A549 (cell line): ENCODE data around the gene AMOTL1. TPM values are rescaled to one million over a fixed set of nuclear protein-coding genes. Genes with fewer than 3 reads are reported as not detected.

Experiments
- ATAC-seq, 2 experiments: fragments of 200-7000 bp in 1 of 2; fragments of >200 bp in 1 of 2; cut with Nextera tagmentation in 1 of 2; cut with Tn5 transposase in 1 of 2; 3 replicates each; pipeline versions ENCODE4 v1.8.0 to v1.9.1; 2018 to 2020; ENCODE audit warnings: mild to moderate bottlenecking in 1 of 2, moderate library complexity in 1 of 2
- CTCF ChIA-PET: fragments of 300-600 bp; sonication (Branson Sonifier 250); formaldehyde crosslinking; extraction: SDS; loops from one replicate; lab custom pipeline; 2021; ENCODE audit warnings: antibody characterized with exemption, inconsistent platforms; lab: Yijun Ruan, JAX
- POLR2A ChIA-PET: fragments of 350-600 bp; formaldehyde crosslinking; extraction: SDS; loops from one replicate; lab custom pipeline; 2021; ENCODE audit warnings: antibody characterized with exemption, inconsistent platforms; lab: Yijun Ruan, JAX
- DNase-seq, 2 experiments: peaks; one replicate each; pipeline versions ENCODE4 v3.0.0 to v3.0.0-alpha.2; 2011 to 2016; ENCODE audit warnings: low read depth in 1 of 2, low spot score in 1 of 2
- FAIRE-seq: peaks from 2 replicates; lab custom pipeline; 2011; peaks lifted over from hg19 to GRCh38; lab: Jason Lieb, UNC
- H3K27ac ChIP-seq, 2 experiments: fragments of >200 bp; sonication (Bioruptor Twin); formaldehyde crosslinking; 3 replicates each; pipeline ENCODE4 v1.5.1; 2016 to 2017
- H3K4me1 ChIP-seq: fragments of >200 bp; sonication (Bioruptor Twin); formaldehyde crosslinking; 3 replicates; pipeline ENCODE4 v1.6.1; 2016
- H3K4me2 ChIP-seq: fragments of >200 bp; sonication (Bioruptor Twin); formaldehyde crosslinking; 3 replicates; pipeline ENCODE4 v1.6.1; 2016
- H3K4me3 ChIP-seq: fragments of >200 bp; sonication (Bioruptor Twin); formaldehyde crosslinking; 3 replicates; pipeline ENCODE4 v1.5.1; 2016
- H3K9me3 ChIP-seq: fragments of >200 bp; sonication (Bioruptor Twin); formaldehyde crosslinking; 3 replicates; pipeline ENCODE4 v1.6.1; 2016
- BHLHE40 ChIP-seq: IDR thresholded peaks from 2 replicates; pipeline ENCODE4 v1.6.1; 2012; ENCODE audit warnings: low read depth, low read length, inconsistent platforms
- CBX2 ChIP-seq: fragments of 200-600 bp; sonication (generic); IDR thresholded peaks from 2 replicates; pipeline ENCODE4 v1.6.1; 2016; ENCODE audit warnings: low read depth, mild to moderate bottlenecking, borderline replicate concordance
- CHD2 ChIP-seq: fragments of 150-350 bp; IDR thresholded peaks from 2 replicates; pipeline ENCODE4 v1.6.1; 2014; ENCODE audit warnings: low read length; ENCODE audit not compliant: partially characterized antibody
- CHD4 ChIP-seq: fragments of 200-600 bp; sonication (generic); IDR thresholded peaks from 2 replicates; pipeline ENCODE4 v1.6.1; 2016; ENCODE audit warnings: antibody characterized with exemption, mild to moderate bottlenecking, borderline replicate concordance
- EHMT2 ChIP-seq: fragments of 200-600 bp; sonication (generic); IDR thresholded peaks from 2 replicates; pipeline ENCODE4 v1.6.1; 2016; ENCODE audit warnings: antibody characterized with exemption, low read depth, mild to moderate bottlenecking, moderate library complexity
- HDAC2 ChIP-seq: fragments of 200-600 bp; sonication (generic); IDR thresholded peaks from 2 replicates; pipeline ENCODE4 v1.6.1; 2016
- HOXA7 ChIP-seq: fragments of 250-450 bp; sonication (Bioruptor Pico); IDR thresholded peaks from 2 replicates; pipeline ENCODE4 v1.5.0; 2020; ENCODE audit warnings: mild to moderate bottlenecking, moderate library complexity
- HOXB13 ChIP-seq: fragments of 250-450 bp; sonication (Bioruptor Pico); IDR thresholded peaks from 2 replicates; pipeline ENCODE4 v1.5.0; 2020; ENCODE audit warnings: low read depth, mild to moderate bottlenecking, moderate library complexity
- HOXB5 ChIP-seq: fragments of 250-450 bp; sonication (Bioruptor Pico); IDR thresholded peaks from 2 replicates; pipeline ENCODE4 v1.5.0; 2020; ENCODE audit warnings: mild to moderate bottlenecking, moderate library complexity
- KDM5A ChIP-seq: fragments of 200-600 bp; sonication (generic); IDR thresholded peaks from 2 replicates; pipeline ENCODE4 v1.6.1; 2016; ENCODE audit warnings: antibody characterized with exemption, mild to moderate bottlenecking
- MAFK ChIP-seq: fragments of 450-650 bp; IDR thresholded peaks from 2 replicates; pipeline ENCODE4 v1.6.1; 2014; ENCODE audit not compliant: partially characterized antibody
- MAZ ChIP-seq: fragments of 150-350 bp; IDR thresholded peaks from 2 replicates; pipeline ENCODE4 v1.6.1; 2014; ENCODE audit warnings: antibody characterized with exemption, low read depth, low read length, borderline replicate concordance
- MYC ChIP-seq: IDR thresholded peaks from 2 replicates; pipeline ENCODE4 v1.6.1; 2012; ENCODE audit warnings: mild to moderate bottlenecking, inconsistent platforms, low read length, improper control_type of control experiment, borderline replicate concordance
- NFE2L2 ChIP-seq: fragments of 150-350 bp; conservative IDR thresholded peaks from 2 replicates; pipeline ENCODE4 v1.6.1; 2014; ENCODE audit warnings: low read length
- NR3C1 ChIP-seq: fragments of >200 bp; sonication (Bioruptor Twin); formaldehyde crosslinking; IDR thresholded peaks from 3 replicates; pipeline ENCODE4 v1.6.1; 2017
- RARB ChIP-seq: fragments of 250-450 bp; sonication (Bioruptor Pico); IDR thresholded peaks from 2 replicates; pipeline ENCODE4 v1.8.0; 2021; ENCODE audit warnings: mild to moderate bottlenecking, moderate library complexity
- SMC3 ChIP-seq: fragments of >200 bp; sonication (Bioruptor Twin); formaldehyde crosslinking; IDR thresholded peaks from 3 replicates; pipeline ENCODE4 v1.6.1; 2018; ENCODE audit warnings: inconsistent platforms
- TFCP2L1 ChIP-seq: fragments of 250-450 bp; sonication (Bioruptor Pico); IDR thresholded peaks from 2 replicates; pipeline ENCODE4 v1.5.0; 2021; ENCODE audit warnings: mild to moderate bottlenecking
- TP53 ChIP-seq: fragments of 250-450 bp; sonication (Bioruptor Pico); IDR thresholded peaks from 2 replicates; pipeline ENCODE4 v1.5.0; 2021; ENCODE audit warnings: mild to moderate bottlenecking, moderate library complexity
- WGBS: methylation state at CpG from one replicate; pipeline ENCODE4 v1.1.6; 2017; ENCODE audit errors: missing lambda C conversion rate; 5-methylcytosine and 5-hydroxymethylcytosine counted together
- polyA plus RNA-seq, 4 experiments: library from polyadenylated mRNA; depleted of rRNA in 3 of 4; stranded (reverse); fragments of >200 nt; fragmentation: RNase III in 1 of 4; extraction: RNeasy Plus Mini Kit Qiagen cat#74134 plus additional on column Dnase treatment in 1 of 4; gene quantifications; 2 replicates in 3 of 4; 3 replicates in 1 of 4; pipeline ENCODE4 v1.2.3, GENCODE V29; 2011 to 2017
- TF ChIP-seq, protein P1 (sequence below): fragments of >200 bp; sonication (Bioruptor Twin); formaldehyde crosslinking; IDR thresholded peaks from 2 replicates; pipeline ENCODE4 v1.6.1; 2016
- TF ChIP-seq, protein P2 (sequence below): IDR thresholded peaks from 2 replicates; pipeline ENCODE4 v1.6.1; 2012
- TF ChIP-seq, protein P3 (sequence below): IDR thresholded peaks from 2 replicates; pipeline ENCODE4 v1.6.1; 2012; ENCODE audit warnings: low read depth, borderline replicate concordance
- TF ChIP-seq, protein P4 (sequence below): fragments of 450-650 bp; IDR thresholded peaks from 2 replicates; pipeline ENCODE4 v1.6.1; 2014; ENCODE audit warnings: antibody characterized with exemption
- TF ChIP-seq, protein P5 (sequence below): fragments of 250-450 bp; sonication (Bioruptor Pico); IDR thresholded peaks from 2 replicates; pipeline ENCODE4 v1.5.0; 2020; ENCODE audit warnings: low read depth, mild to moderate bottlenecking, moderate library complexity

Gene AMOTL1
- polyA plus RNA-seq, 2 of the 4 experiments (the other 2 are of a cell fraction), result 3.9 to 12.2 TPM

DNA sequence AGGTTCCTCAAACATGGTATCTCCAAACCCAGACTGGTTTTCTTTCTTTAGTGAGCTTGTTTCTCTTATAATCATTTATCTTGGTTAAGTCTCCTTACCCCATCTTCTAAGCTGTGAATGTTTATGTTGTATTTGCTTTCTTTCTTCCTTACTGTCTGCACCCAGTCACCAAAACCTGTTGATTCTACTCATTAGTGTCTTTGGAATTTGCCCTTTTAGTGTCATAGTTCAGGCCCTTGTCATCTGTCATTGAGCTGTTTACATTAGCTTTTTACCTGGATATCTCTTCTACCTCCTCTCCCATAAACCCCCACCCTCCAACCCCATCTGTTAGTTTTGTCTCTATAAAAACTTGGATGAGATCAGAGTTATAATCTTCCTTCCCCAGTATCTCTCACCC is 59.9 kb downstream of the AMOTL1 start:
- no peak overlapping the region for H3K4me2 ChIP-seq
- TF ChIP-seq CHD4 (no peak), TP53 (CRISPR knock-in tag) (no peak), MAFK (no peak), HOXA7 (CRISPR knock-in tag) (no peak), TFCP2L1 (CRISPR knock-in tag) (no peak), CHD2 (no peak), HOXB5 (no peak), NFE2L2 (no peak), BHLHE40 (no peak), KDM5A (no peak), HDAC2 (no peak), SMC3 (no peak), RARB (CRISPR knock-in tag) (no peak), EHMT2 (no peak), HOXB13 (CRISPR knock-in tag) (no peak)
- TF ChIP-seq, protein P1, sequence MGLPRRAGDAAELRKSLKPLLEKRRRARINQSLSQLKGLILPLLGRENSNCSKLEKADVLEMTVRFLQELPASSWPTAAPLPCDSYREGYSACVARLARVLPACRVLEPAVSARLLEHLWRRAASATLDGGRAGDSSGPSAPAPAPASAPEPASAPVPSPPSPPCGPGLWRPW, result no peak
- TF ChIP-seq, protein P2, sequence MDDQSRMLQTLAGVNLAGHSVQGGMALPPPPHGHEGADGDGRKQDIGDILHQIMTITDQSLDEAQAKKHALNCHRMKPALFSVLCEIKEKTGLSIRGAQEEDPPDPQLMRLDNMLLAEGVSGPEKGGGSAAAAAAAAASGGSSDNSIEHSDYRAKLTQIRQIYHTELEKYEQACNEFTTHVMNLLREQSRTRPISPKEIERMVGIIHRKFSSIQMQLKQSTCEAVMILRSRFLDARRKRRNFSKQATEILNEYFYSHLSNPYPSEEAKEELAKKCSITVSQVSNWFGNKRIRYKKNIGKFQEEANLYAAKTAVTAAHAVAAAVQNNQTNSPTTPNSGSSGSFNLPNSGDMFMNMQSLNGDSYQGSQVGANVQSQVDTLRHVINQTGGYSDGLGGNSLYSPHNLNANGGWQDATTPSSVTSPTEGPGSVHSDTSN, result no peak
- TF ChIP-seq, protein P3, sequence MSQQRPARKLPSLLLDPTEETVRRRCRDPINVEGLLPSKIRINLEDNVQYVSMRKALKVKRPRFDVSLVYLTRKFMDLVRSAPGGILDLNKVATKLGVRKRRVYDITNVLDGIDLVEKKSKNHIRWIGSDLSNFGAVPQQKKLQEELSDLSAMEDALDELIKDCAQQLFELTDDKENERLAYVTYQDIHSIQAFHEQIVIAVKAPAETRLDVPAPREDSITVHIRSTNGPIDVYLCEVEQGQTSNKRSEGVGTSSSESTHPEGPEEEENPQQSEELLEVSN, result no peak
- TF ChIP-seq, protein P4, sequence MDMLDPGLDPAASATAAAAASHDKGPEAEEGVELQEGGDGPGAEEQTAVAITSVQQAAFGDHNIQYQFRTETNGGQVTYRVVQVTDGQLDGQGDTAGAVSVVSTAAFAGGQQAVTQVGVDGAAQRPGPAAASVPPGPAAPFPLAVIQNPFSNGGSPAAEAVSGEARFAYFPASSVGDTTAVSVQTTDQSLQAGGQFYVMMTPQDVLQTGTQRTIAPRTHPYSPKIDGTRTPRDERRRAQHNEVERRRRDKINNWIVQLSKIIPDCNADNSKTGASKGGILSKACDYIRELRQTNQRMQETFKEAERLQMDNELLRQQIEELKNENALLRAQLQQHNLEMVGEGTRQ, result no peak
- H3K4me1 ChIP-seq, result 0 out of 3 replicates have a peak, but pooled peaks cover 2% of the 10 kb centered on the region
- H3K9me3 ChIP-seq, result no peaks in the 10 kb centered on the region
- H3K27ac ChIP-seq, result no peak overlapping the region
- DNase-seq, result no peak
- ATAC-seq, result no peak
- ChIA-PET CTCF (no interaction called here), POLR2A (no interaction called here)
- FAIRE-seq, result no peak
- no peak overlapping the region for H3K4me3 ChIP-seq

DNA sequence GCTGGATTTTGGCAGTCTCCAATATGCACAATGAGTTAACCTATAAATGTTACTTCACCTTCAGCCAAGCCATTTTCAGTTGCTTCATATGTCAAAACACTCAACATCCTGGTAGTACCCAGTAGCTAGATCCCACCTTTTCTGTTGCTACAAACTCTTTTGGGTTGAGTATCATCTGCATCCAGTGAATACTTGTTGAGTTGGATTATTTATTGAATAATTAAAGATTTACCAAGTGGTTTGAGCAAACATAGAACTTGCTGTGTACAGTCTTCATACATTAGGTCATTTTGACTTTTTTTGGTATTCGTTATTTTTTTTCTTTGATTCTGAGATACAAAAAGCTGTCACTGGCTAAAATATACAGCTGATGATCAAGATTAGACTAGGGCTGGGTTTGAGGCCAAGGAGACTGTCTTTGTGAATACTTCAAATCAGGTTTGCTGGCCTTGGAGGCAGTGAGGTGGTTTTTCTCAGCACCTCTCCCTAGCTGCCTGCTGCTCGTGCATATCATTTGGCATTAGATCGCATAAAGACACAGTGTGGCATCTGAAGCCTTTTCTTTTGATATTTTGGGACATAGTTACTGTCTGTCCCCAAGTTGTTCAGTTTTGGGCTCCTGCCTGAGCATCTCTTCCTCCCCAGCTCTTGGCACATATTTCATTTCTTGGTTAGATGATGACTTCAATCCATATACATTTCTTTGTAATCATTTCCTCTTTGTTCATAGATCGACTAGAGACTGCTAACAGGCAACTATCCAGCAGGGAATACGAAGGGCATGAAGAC is 62.8 kb downstream of the AMOTL1 start:
- CTCF ChIA-PET, result interaction anchor here (0.6 to 1.5 kb wide), 3 partner anchors 44 to 65 kb away, joined by 3 to 4 read pairs (median 3); no protein-coding TSS in a partner anchor
- ATAC-seq, result no peak
- TF ChIP-seq MYC (no peak), KDM5A (no peak), MAZ (no peak), NR3C1 (no peak)
- no peak for DNase-seq
- no peak overlapping the region for H3K4me3 ChIP-seq
- peaks cover 15% of the 10 kb centered on the region for H3K4me1 ChIP-seq
- WGBS, result 72% methylated on average over 5 of the region's 5 CpGs
- H3K27ac ChIP-seq, result no peak overlapping the region
- no peaks in the 10 kb centered on the region for H3K9me3 ChIP-seq
- no peak overlapping the region for H3K4me2 ChIP-seq
- FAIRE-seq, result no peak
- POLR2A ChIA-PET, result no interaction called here

DNA sequence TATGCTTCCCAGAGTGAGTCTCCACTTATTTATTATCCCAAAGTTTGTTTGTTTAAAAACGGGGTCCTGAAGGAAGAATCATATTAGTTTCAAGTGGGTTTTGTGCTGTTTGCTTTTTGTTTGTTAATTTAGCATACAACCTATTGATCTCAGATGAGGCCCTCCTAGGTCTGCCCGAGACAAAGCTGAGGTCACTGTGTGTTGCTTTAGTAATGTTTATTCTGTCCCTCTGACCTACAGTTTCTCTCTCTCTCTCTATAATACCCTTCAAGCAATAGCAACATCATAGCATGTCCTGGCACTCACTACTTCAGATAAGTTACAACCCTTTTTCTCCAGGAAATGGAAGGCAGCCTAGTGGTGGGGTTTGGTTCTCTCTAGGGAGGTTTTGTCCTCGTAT is 63.4 kb downstream of the AMOTL1 start:
- no peaks in the 10 kb centered on the region for H3K9me3 ChIP-seq
- CTCF ChIA-PET, result no interaction called here
- FAIRE-seq (no peak), DNase-seq (no peak), ATAC-seq (no peak)
- POLR2A ChIA-PET, result no interaction called here
- peaks cover 18% of the 10 kb centered on the region for H3K4me1 ChIP-seq
- WGBS, result 65% methylated on average over 3 of the region's 3 CpGs
- H3K4me2 ChIP-seq, result no peak overlapping the region
- no peak overlapping the region for H3K4me3 ChIP-seq
- TF ChIP-seq CBX2, result no peak
- TF ChIP-seq, protein P5, sequence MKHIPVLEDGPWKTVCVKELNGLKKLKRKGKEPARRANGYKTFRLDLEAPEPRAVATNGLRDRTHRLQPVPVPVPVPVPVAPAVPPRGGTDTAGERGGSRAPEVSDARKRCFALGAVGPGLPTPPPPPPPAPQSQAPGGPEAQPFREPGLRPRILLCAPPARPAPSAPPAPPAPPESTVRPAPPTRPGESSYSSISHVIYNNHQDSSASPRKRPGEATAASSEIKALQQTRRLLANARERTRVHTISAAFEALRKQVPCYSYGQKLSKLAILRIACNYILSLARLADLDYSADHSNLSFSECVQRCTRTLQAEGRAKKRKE (CRISPR knock-in tag), result no peak
- no peak for TF ChIP-seq MAFK
- no peak for TF ChIP-seq NR3C1
- TF ChIP-seq, protein P2, result no peak
- no peak for TF ChIP-seq EHMT2
- TF ChIP-seq HOXB13 (CRISPR knock-in tag), result no peak
- no peak for TF ChIP-seq MYC
- H3K27ac ChIP-seq, result no peak overlapping the region
